ENCODE data around the gene SPAG7. TPM values are rescaled to one million over a fixed set of nuclear protein-coding genes. Genes with fewer than 3 reads are reported as not detected.

The SPAG7 gene
- total and polyA plus RNA-seq, 8 donors, result 15.8 to 58.4 (median 25.2) TPM

- intact Hi-C loops (cut with DNase I), result no loop called here
- H3K27ac ChIP-seq, result no peak overlapping the region
These were observed 11.1 kb upstream of the SPAG7 start for GRCh38 chr17:4978726-4979125.

GRCh38 chr17:4974115-4974670 is 6.6 kb upstream of the SPAG7 start:
- Histone ChIP-seq H3K4me3 (no peak overlapping the region), H3K27me3 (no peaks in the 10 kb centered on the region), H3K9me3 (no peaks in the 10 kb centered on the region), H3K36me3 (peaks cover 0 to 24% (median 0%) of the 10 kb centered on the region in 3 donors), H3K4me1 (peaks cover 0 to 4% (median 3%) of the 10 kb centered on the region in 3 donors), H3K27ac (no peak overlapping the region)
- 85 to 90% methylated on average over 9 of the region's 9 CpGs for WGBS, 2 donors
- no peak for FAIRE-seq
- intact Hi-C loops (cut with DNase I), result no loop called here
- no peak for ATAC-seq
- no peak for DNase-seq
- TF ChIP-seq CTCF (IDR thresholded peaks at IDR 0.05), result no peak

More at GRCh38 chr17:4978726-4979125, 11.1 kb upstream of the SPAG7 start:
- peaks cover 0 to 4% (median 3%) of the 10 kb centered on the region in 3 donors for H3K4me1 ChIP-seq
- H3K36me3 ChIP-seq, result peaks cover 0 to 15% (median 6%) of the 10 kb centered on the region in 3 donors
- TF ChIP-seq CTCF (IDR thresholded peaks at IDR 0.05), result no peak
- no peak overlapping the region for H3K4me3 ChIP-seq
- H3K9me3 ChIP-seq, result no peaks in the 10 kb centered on the region
- FAIRE-seq, result no peak
- DNase-seq, result no peak
- no peaks in the 10 kb centered on the region for H3K27me3 ChIP-seq
- ATAC-seq, result peak in 1 of 4 donors; percentile 28

GRCh38 chr17:4973256-4974114 is 5.9 kb upstream of the SPAG7 start:
- TF ChIP-seq CTCF (IDR thresholded peaks at IDR 0.05), result no peak
- FAIRE-seq (no peak), ATAC-seq (no peak), DNase-seq (no peak)
- intact Hi-C loops (cut with DNase I), result no loop called here
- WGBS, 2 donors, result 85 to 88% methylated on average over 10 of the region's 10 CpGs
- Histone ChIP-seq H3K4me3 (no peak overlapping the region), H3K9me3 (no peaks in the 10 kb centered on the region), H3K4me1 (peaks cover 0 to 9% (median 4%) of the 10 kb centered on the region in 3 donors), H3K36me3 (peaks cover 0 to 24% (median 0%) of the 10 kb centered on the region in 3 donors), H3K27ac (no peak overlapping the region), H3K27me3 (no peaks in the 10 kb centered on the region)

GRCh38 chr17:4972752-4973151 is 5.1 kb upstream of the SPAG7 start:
- no peak overlapping the region for H3K4me3 ChIP-seq
- intact Hi-C loops (cut with DNase I), result no loop called here
- FAIRE-seq (no peak), ATAC-seq (no peak), DNase-seq (no peak)
- H3K9me3 ChIP-seq, result no peaks in the 10 kb centered on the region
- H3K27ac ChIP-seq, result no peak overlapping the region
- peaks cover 0 to 11% (median 4%) of the 10 kb centered on the region in 3 donors for H3K4me1 ChIP-seq
- H3K27me3 ChIP-seq, result no peaks in the 10 kb centered on the region
- TF ChIP-seq CTCF (IDR thresholded peaks at IDR 0.05), result no peak
- peaks cover 0 to 20% (median 0%) of the 10 kb centered on the region in 3 donors for H3K36me3 ChIP-seq
- WGBS, 2 donors, result 86 to 92% methylated on average over 12 of the region's 12 CpGs

- no peak for TF ChIP-seq CTCF (IDR thresholded peaks at IDR 0.05)
- H3K27ac ChIP-seq, result no peak overlapping the region
- H3K4me1 ChIP-seq, result peaks cover 0 to 11% (median 4%) of the 10 kb centered on the region in 3 donors
- FAIRE-seq (no peak), DNase-seq (no peak), ATAC-seq (no peak)
- no peaks in the 10 kb centered on the region for H3K27me3 ChIP-seq
- intact Hi-C loops (cut with DNase I), result no loop called here
- H3K4me3 ChIP-seq, result no peak overlapping the region
- H3K9me3 ChIP-seq, result no peaks in the 10 kb centered on the region
- peaks cover 0 to 16% (median 0%) of the 10 kb centered on the region in 3 donors for H3K36me3 ChIP-seq
- 91 to 94% methylated on average over 12 of the region's 12 CpGs for WGBS, 2 donors
These were observed 4.7 kb upstream of the SPAG7 start for GRCh38 chr17:4972322-4972721.
